Activated T-cell treated with anti-CD3 and anti-CD28 coated beads for 48 hours (primary cell): ENCODE data around the gene MALRD1.

Experiments used
- DNase-seq: peaks from one replicate; pipeline ENCODE4 v3.0.0-alpha.2; 2020; ENCODE audit warnings: low read depth

The MALRD1 gene

DNA sequence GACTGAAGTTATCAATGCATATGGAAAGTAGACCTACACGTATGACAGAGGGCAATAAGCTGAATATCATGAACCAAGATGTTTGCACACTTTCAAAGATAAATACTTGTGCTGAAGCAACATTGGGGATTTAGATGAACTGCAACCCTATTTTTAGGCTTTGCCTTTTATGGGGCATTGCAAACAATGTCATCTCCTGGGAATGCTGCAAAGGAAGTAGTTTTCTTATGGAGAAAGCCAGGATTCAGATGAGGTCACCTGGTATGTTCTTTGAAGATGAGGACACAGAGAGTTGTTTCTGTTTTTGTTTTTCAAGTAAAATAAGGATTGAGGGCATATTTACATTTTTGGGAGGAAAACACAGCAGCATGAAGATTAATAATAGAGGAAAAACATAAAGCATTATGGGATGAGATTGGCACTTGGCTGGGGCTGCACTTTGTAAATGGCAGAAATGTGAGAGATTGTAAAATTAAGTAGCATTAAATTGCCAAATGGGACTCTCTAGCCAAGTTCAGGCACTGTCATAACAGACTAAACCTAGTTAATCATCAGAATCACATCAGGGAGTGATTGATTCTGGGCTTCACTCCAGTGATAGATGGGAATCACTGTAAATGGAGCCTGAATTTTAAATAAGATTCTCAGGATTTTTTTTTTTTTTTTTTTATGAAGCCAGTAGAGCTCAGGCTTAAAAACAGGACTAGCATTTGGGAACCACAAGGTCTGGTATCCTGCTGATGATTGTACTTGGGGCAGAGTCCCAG is 63.1 kb downstream of the MALRD1 start:
- DNase-seq, result no peak

DNA sequence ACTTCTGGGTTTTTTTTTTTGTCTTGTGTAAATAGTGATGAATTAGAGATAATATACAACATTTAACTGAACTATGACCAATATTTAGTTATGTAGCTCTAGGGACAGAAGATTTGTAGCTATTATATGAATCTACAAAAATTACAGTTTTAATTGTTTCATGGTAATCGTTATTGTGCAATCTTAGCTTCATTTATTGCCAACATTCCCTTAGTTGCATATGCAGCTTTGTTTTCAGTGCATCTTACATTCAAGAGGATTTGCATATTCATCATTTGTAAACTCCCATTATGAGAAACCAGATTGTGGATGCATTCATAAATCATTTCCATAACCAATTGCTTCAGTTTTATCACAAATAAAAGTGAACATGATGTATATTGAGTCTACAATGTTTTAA is 68.8 kb downstream of the MALRD1 start:
- no peak for DNase-seq

DNA sequence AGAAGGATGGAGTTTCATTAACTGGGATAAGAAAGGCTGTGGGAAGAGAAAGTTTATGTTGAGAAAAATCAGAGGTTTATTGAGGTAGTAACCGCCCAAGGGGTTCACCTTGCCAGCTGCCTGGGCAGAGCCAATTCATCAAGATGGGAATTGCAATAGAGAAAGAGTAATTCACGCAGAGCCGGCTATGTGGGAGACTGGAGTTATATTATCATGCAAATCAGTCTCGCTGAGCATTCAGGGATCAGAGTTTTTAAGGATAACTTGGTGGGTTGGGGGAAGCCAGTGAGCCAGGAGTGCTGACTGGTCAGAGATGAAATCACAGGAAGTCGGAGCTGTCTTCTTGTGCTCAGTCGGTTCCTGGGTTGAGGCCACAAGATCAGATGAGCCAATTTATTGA is 70.6 kb downstream of the MALRD1 start:
- DNase-seq, result no peak

DNA sequence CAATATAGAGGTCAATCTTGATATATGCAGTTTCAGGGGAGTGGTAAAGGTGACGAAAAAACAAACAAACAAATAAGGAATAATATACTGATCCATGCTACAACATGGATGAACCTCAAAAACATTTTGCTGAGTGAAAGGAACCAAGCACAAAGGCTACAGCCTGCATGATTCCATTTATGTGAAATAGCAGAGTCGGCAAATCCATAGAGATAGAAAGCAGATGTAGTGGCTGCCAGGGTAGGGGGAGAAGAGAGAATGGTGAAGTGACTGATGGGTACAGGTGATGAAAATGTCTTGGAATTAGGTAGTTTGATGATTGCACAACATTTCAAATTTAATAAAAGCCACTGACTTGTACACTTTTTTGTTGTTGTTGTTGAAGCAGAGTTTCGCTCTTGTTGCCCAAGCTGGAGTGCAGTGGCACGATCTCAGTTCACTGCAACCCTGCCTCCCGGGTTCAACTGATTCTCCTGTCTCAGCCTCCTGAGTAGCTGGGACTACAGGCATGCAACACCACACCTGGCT is 71.8 kb downstream of the MALRD1 start:
- DNase-seq, result no peak

DNA sequence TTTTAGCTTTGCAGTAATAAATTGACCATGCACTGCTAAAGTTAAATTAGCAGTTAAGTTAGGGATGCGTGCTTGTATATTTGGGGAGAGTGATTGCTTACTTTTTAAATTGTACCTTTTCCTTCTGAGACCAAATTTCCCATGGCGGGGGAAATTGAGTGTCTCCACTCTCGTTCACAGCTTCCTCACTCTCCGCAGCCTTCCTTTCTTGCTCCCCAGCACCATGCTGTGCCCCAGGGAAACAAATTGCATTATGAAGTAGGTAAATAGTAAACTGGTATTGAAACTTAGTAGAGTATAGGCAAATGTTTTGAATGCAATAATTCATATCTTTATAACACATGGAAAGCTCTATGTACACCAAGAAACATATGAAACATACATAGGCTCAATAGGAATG is 85.4 kb downstream of the MALRD1 start:
- no peak for DNase-seq

DNA sequence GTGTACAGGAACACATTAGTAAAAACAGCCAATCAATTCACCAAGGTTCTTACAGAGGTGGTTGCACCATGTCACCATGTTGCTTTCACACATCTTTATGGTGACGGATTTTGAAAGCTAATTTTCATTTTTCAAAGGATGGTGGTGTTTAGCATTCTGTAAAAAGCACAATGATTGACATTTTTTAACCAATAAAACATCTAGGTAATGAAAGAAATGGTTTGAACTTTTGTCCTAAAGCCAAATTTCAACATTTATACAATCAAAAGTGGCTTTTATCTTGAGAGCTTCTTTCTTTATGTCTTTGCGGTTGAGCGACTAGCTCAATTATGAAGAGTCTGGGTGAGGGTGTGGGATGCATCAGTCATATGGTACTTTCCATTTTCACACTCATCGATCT is 94.4 kb downstream of the MALRD1 start:
- no peak for DNase-seq

DNA sequence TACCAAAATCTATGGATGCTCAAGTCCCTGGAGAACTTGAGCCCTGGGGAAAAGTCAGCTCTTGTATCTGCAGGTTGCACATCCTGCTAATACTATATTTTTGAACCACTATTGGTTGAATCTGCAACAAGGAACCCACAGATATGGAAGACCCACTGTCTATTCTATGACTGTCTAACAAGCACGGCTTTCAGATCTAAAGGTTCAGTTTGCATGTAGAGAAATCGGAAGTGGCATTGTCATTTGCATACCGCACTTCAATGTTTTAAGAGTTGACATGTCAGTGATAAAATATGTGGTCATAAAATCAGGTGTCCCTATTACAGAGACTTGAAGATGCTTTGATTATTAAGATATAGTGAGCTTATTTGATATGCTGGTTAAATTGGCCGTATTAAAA is 95.6 kb downstream of the MALRD1 start:
- no peak for DNase-seq

DNA sequence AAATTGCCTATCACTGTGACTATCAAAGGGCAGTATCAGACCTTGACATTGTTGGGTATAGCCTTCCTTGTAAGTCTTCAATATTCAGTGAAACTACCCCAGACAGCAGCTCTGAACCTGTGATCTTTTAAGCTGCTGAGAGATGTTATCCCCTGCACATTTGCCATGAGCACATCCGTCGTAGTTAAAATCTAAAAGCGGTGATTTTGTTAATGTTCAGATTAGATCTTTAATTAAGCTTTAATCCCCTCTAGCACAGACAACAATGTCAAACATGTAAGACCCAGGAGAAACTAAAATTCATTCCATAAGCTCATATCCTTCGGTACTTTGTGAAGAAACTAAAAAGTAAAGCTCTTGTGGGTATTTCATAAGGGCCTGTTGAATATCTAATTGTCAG is 105.8 kb downstream of the MALRD1 start:
- DNase-seq, result no peak

DNA sequence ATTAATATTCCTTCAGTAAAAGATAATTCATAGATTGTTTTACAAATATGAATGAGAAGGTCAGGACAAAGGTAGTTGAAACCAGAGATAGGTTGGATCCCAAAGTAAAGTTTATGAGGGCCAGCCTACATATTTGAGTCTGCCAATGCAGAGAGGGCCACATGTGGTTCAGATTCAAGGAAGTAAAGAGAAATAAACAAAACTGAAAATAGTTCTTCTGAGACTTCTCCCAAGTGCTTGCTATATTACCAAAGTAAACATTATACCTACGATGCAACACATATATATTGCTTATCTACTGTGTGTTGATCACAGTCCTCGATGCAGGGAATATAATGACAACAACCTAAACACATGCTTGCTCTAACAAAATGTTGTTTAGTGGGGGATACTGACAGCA is 109.8 kb downstream of the MALRD1 start:
- DNase-seq, result no peak

DNA sequence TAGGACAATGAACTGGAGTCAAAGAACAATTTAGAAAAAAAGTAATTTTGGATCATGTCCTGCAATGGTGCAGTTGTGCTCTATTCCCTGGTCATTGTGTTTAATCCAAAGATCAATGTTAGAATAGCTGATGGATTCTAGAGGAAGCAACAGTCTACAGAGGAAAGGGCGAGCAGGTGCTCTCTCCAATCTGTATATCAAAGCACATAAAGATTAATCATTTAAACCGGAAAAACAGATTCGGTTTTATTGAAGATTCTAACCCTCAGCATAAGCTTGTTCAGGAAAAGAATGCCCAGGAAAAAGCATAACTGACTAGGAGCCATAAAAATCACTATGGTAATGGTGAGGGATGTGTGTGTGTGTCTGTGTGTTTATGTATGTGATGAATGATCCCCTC is 110.3 kb downstream of the MALRD1 start:
- DNase-seq, result no peak

DNA sequence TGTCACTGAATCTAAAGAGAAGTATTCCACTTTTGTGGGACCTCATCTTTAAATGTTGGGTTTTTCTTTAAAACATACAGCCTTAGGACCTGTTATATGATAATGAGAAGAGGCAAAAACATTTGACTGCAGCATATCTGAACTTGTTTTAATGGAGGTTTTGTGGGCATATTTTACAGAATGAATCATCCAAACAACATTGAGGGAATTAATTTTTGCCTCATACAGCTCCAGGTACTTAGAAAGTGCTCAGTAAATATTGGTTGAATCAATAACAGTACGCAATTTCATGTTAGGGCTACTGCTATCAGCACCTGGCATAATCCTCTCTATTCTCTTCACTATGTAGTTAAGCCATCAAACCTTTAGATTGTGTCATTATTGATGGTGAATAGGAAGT is 115.9 kb downstream of the MALRD1 start:
- no peak for DNase-seq

DNA sequence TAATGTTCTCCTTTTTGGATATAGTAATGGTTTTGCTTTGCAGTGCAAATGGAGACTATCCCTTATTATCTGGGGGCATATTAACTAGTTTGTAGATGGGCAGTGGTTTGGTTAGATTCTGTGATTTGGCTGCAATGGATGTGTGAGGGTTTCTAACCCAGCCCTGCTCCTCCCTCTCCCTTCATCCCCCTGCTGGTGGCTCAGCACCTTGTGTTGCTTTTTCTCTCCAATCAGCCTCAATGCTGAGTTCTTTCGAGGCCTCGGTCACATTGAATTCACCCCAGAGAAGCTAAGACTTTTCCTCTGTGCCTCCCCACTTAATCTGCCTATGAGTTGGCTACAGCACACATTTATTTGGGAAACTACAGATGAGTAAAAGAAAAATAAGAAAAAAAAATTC is 120.0 kb downstream of the MALRD1 start:
- no peak for DNase-seq

DNA sequence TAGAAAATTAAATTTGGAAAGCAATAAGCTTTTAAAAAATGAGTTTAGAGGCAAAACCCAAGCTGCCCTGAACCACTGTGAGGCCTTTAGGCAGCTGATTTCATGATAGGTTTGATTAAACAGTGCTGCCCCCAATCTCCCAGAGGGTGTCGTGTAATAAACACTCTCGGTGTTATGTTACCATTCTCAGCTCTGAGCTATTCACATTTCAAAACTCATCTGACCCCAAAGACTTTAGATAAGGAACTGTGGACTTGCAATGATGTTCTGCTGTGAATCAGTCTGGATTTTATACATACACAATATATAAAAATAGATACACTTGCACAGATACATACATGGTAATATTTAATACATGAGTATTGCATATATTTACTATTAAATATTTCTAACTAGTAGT is 120.4 kb downstream of the MALRD1 start:
- DNase-seq, result no peak

DNA sequence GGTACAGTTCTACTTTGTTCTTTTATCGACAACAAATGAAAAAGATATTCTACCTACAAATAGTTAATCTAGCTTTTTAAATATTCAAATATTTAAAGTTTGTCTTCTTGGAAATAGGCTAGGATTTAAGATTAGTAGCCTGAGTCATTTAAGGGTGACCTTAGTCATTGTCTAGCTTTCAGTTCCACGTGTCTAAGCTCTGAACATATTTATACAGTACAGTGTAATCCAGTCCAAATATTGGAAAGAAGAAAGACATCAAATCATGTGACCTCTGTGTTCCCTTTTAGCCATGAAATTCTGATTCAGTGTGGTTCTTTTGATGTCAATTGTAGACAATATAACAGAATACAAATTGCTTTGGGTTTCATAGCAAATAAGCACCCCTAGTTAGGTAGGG is 121.1 kb downstream of the MALRD1 start:
- DNase-seq, result no peak

DNA sequence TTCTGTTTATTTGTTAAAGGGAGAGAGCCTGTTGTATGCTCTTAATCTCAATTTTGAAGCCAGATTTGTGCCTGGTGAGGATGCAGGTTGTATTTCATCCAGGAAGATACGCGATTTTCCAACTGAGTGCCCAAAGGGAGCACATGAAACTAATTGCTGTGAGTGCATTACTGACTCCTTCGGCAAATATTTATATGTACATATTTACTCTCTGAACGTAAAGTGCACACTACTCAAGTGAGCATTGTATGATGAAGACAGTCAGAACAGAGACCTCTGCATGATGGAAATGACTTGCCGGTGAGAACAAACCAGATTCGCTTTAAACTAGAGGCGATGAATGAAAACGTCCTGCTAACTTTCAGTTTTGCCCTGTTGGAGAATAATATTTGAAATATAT is 130.1 kb downstream of the MALRD1 start:
- DNase-seq, result no peak

DNA sequence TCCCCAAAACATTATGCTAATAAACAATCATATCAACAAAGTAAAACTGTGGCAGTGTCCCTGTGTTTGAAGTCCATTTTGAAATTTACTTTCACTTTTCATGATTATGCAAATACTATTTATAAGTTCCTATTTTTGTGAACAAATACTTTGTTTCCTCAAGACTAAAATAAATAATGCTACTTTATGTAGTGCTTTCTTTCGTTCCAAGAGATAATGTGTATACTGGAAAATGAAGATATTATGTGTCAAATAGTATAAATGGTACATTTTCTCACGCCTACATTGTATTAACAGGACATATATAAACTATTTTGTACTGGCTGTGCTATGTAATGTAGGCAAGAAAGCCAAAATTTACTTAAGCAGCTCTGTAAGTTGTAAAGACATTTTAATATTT is 136.3 kb downstream of the MALRD1 start:
- DNase-seq, result no peak

DNA sequence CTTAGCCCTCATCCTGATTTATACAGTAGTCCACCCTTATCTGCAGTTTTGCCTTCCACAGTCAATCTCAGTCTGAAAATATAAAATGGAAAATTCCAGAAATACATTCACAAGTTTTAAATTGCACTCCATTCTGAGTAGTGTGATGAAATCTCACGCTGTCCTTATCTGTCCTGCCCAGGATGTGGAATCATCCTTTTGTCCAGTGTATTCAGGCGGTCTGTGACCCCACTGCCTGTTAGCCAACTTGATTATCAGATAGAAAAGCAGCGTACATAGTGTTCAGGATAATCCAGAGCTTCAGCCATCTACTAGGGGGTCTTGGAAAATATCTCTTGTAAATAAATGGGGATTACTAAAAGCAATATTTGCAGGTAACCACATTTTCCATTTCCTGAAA is 146.3 kb downstream of the MALRD1 start:
- no peak for DNase-seq

DNA sequence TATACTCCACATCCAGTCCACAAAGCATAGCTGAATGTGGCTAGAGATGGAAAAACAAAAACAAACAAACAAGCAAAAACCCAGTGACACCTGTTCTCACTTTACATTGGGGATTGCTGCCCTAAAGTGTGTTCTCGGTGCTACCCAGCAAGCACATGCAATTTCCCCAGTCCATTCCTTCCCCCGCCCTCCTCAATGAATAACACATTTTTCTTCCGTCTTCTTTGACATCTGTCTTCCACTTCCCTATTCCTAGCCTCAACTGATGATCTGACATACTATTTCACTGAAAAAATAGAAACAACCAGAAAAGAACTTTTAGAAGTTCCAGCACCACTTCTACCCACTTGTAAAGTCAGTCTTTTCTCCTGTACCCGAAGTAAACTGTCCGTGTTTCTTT is 147.1 kb downstream of the MALRD1 start:
- DNase-seq, result no peak

DNA sequence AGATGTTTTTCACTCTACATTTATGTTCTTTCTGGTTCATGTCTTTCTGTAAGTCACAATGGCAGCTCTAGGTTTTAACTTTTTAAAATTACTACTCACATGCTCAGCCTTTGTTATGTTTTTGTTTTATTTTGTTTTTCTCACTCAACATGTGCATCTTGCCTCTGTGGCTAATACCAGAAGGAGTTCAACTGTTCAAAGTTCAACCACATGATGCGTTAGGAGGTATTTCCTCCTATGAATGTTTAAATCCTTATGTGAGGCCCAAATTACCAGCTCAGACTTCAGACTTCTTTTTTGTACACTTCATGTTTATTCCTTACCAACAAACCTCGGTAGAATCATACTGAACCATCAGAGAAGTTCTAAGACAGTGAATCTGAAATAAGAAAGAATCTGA is 151.6 kb downstream of the MALRD1 start:
- no peak for DNase-seq

DNA sequence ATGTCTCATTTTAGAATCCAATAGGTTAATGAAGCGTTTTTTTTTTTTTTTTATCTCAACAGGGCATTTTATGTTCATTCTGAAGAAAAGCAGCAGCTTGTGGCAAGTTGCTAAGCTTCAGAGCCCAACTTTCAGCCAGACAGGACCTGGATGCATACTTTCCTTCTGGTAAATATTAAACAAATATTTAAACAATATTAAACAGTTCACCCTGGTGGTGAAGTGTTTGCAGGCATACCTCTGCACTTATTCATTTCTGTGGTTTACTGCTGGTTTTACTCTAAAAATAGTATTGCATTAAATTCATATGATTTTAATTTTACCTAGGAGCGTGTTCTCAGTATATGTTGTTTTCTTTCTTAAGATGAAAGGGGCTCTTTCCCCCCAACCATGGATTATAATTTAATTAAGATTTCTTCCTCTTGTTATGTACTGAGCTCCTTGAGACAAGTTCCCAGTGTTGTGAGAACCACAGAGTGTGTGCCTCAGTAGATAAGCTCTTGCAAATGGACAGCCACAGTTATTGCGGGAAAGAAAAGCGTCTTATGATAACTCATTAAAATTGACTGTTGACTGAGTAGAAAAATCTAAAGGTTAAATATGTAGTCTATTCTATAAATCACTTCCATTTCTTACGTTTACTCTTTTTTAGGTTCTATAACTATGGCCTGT is 155.8 kb downstream of the MALRD1 start:
- no peak for DNase-seq

DNA sequence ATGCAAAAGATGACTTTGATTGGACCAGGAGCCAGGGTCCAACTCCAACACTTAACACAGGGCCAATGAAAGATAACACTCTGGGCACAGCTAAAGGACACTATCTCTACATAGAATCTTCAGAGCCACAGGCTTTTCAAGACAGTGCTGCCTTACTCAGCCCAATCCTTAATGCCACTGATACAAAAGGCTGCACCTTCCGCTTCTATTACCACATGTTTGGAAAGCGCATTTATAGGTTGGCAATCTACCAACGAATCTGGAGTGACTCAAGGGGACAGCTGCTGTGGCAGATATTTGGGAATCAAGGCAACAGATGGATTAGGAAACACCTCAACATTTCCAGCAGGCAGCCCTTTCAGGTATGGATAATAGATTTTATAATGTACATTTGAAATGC is 160.7 kb downstream of the MALRD1 start:
- no peak for DNase-seq

DNA sequence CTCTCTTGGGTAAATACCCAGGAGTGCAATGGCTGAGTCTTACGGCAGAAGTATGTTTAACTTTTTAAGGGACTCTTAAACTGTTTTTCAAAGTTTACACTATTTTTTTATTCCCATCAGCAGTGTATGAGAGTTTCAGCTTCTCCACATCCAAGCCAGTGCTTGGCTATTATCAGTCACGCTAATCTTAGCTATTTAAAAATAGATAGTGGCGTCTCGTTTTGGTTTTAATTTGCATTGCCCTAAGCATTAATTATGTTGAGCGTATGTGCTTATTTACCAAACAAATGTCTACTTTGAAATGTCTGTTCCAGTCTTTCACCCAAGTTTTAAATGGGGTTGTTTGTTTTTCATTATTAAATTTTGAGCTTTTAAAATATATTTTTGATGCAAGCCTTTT is 164.0 kb downstream of the MALRD1 start:
- no peak for DNase-seq

DNA sequence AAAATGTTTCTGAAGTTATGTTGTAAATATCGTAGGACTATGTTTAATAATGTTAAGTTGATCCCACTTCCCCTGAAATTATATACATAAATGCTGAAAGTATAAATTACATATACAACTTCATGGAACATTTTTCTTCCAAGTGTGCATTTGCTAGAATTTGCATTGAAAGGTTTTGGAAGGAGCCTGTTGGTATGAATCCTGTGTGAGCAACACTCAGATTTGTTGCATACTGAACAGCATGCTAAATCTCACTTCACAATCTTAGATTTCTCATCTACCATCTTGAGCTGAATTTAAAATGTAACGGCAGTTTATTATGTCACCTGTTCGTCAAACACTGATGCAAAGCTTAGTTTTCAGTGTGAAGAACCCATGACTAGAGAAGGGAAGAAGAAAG is 172.6 kb downstream of the MALRD1 start:
- no peak for DNase-seq

DNA sequence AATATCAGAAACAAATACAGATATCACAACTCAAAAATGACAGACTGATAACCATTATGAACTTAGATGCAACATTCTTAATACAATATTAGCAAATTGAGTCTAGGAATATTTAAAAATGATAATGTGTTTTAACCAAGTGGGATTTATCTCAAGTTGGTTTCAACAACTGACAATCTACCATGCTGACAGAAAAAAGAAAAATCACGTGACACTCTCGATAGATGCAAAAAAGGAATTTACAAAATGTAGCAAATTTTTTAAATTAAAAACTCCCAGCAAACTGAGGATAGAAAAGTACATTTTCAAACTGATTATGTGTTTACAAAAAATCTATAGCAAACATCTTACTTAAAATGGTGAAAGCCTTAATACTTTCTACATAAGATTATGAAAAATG is 177.4 kb downstream of the MALRD1 start:
- no peak for DNase-seq
